HepG2 (cell line): ENCODE results near the gene TLR3. TPM values are rescaled to one million over a fixed set of nuclear protein-coding genes. Genes with fewer than 3 reads are reported as not detected.
A peak's percentile ranks its signal among the peaks of the same experiment; 100 is the strongest.

Experiments
- ATAC-seq: fragments of 200-7000 bp; cut with Tn5 transposase; 3 replicates; pipeline ENCODE4 v1.9.1; 2020; ENCODE audit warnings: mild to moderate bottlenecking, moderate library complexity
- BruUV-seq: library from RNA; stranded (reverse); fragments of 400-500 nt; replicated peaks from 2 replicates; lab custom pipeline; 2021; lab: Mats Ljungman, UMichigan
- CTCF ChIA-PET: fragments of 300-600 bp; formaldehyde crosslinking; extraction: SDS; loops from one replicate; lab custom pipeline; 2021; ENCODE audit warnings: low total read pairs, inconsistent platforms, low intra/inter-chr PET ratio; lab: Yijun Ruan, JAX
- POLR2A ChIA-PET: fragments of 350-600 bp; sonication (Branson Sonifier 250); formaldehyde crosslinking; loops from one replicate; lab custom pipeline; 2020; ENCODE audit warnings: antibody characterized with exemption, inconsistent platforms; lab: Yijun Ruan, JAX
- DNase-seq: peaks from one replicate; pipeline ENCODE4 v3.0.0-alpha.2; 2015; ENCODE audit warnings: low spot score
- FAIRE-seq: peaks from 3 replicates; lab custom pipeline; 2011; peaks lifted over from hg19 to GRCh38; lab: Jason Lieb, UNC
- H2AFZ ChIP-seq: one replicate; pipeline ENCODE4 v1.6.1; 2011; ENCODE audit warnings: low read length, inconsistent platforms
- H3K27ac ChIP-seq: fragments of 300-600 bp; 3 replicates; pipeline ENCODE4 v1.8.0; 2011; ENCODE audit warnings: mixed run types, mild to moderate bottlenecking, mixed read lengths, low read length, inconsistent platforms; ENCODE audit not compliant: insufficient read depth; ENCODE audit errors: extremely low read length
- H3K27me3 ChIP-seq, 2 experiments: fragments of 200-600 bp in 1 of 2; 2 replicates in 1 of 2; 3 replicates in 1 of 2; pipeline versions ENCODE4 v1.6.0 to v1.8.0; 2011; ENCODE audit warnings: low read length in 2 of 2, mild to moderate bottlenecking in 2 of 2, moderate library complexity in 2 of 2, inconsistent platforms in 1 of 2; ENCODE audit not compliant: insufficient read depth in 2 of 2, control insufficient read depth in 1 of 2
- H3K36me3 ChIP-seq, 2 experiments: fragments of 200-600 bp in 1 of 2; replicated peaks in 1 of 2; 2 replicates in 1 of 2; 3 replicates in 1 of 2; pipeline versions ENCODE4 v1.5.1 to v1.8.0; 2011; ENCODE audit warnings: low read length in 2 of 2, inconsistent platforms in 1 of 2; ENCODE audit not compliant: insufficient read depth in 2 of 2, control insufficient read depth in 1 of 2
- H3K4me1 ChIP-seq: 2 replicates; pipeline ENCODE4 v1.5.1; 2012; ENCODE audit warnings: low read length, inconsistent platforms; ENCODE audit not compliant: insufficient read depth
- H3K4me2 ChIP-seq: 2 replicates; pipeline ENCODE4 v1.6.0; 2011; ENCODE audit warnings: low read depth, low read length, inconsistent platforms
- H3K4me3 ChIP-seq, 3 experiments: fragments of 200-600 bp in 1 of 3; sonication (generic), shearing (Covaris generic) in 1 of 3; replicated peaks in 1 of 3; 2 replicates each; pipeline ENCODE4 v1.5.1; 2011 to 2016; ENCODE audit warnings: low read length in 3 of 3, inconsistent platforms in 2 of 3, low read depth in 2 of 3, mild to moderate bottlenecking in 2 of 3, control low read depth in 1 of 3, mixed read lengths in 1 of 3; ENCODE audit not compliant: insufficient read depth in 1 of 3
- H3K79me2 ChIP-seq: one replicate; pipeline ENCODE4 v1.6.1; 2011; ENCODE audit warnings: low read length, inconsistent platforms; ENCODE audit not compliant: insufficient read depth
- H3K9ac ChIP-seq: 2 replicates; pipeline ENCODE4 v1.6.0; 2011; ENCODE audit warnings: mild to moderate bottlenecking, low read depth, low read length, inconsistent platforms; ENCODE audit not compliant: insufficient read depth
- H3K9me3 ChIP-seq: 2 replicates; pipeline ENCODE4 v1.5.1; 2012; ENCODE audit warnings: mild to moderate bottlenecking, low read length
- H4K20me1 ChIP-seq: 2 replicates; pipeline ENCODE4 v1.6.0; 2011; ENCODE audit warnings: inconsistent platforms, mild to moderate bottlenecking, low read length, moderate library complexity; ENCODE audit not compliant: insufficient read depth
- AGO1 ChIP-seq: fragments of 200-400 bp; formaldehyde crosslinking; IDR thresholded peaks from 2 replicates; pipeline ENCODE4 v1.6.1; 2017; ENCODE audit warnings: mild to moderate bottlenecking, low read depth, low read length, moderate library complexity; ENCODE audit not compliant: poor library complexity, severe bottlenecking
- ELF4 ChIP-seq: sonication (generic); formaldehyde crosslinking; IDR thresholded peaks from 2 replicates; pipeline ENCODE4 v1.5.0; 2020; ENCODE audit warnings: missing genetic modification reagents, mild to moderate bottlenecking, moderate library complexity, borderline replicate concordance
- GABPA ChIP-seq, 2 experiments: IDR thresholded peaks; 2 replicates each; pipeline ENCODE4 v1.6.1; 2011 to 2016; ENCODE audit warnings: low read depth in 2 of 2, low read length in 1 of 2, missing biosample characterization in 1 of 2, missing genetic modification characterization in 1 of 2
- JARID2 ChIP-seq: sonication (generic); formaldehyde crosslinking; IDR thresholded peaks from 2 replicates; pipeline ENCODE4 v1.8.1; 2023; ENCODE audit warnings: missing genetic modification reagents, inconsistent platforms; ENCODE audit not compliant: insufficient replicate concordance
- NFYB ChIP-seq: sonication (generic); formaldehyde crosslinking; IDR thresholded peaks from 2 replicates; pipeline ENCODE4 v1.4.0; 2020; ENCODE audit warnings: missing genetic modification reagents
- PAF1 ChIP-seq: IDR thresholded peaks from 2 replicates; pipeline ENCODE4 v1.6.1; 2016; ENCODE audit warnings: missing genetic modification reagents, missing compliant biosample characterization
- SSRP1 ChIP-seq: IDR thresholded peaks from 2 replicates; pipeline ENCODE4 v1.6.1; 2016; ENCODE audit warnings: control low read depth
- TMF1 ChIP-seq: sonication (generic); formaldehyde crosslinking; IDR thresholded peaks from 2 replicates; pipeline ENCODE4 v1.8.1; 2022; ENCODE audit warnings: low read depth, missing genetic modification reagents
- ZNF263 ChIP-seq: sonication (generic); formaldehyde crosslinking; IDR thresholded peaks from 2 replicates; pipeline ENCODE4 v1.4.0; 2020; ENCODE audit warnings: missing genetic modification reagents
- ZNF646 ChIP-seq: sonication (generic); formaldehyde crosslinking; IDR thresholded peaks from 2 replicates; pipeline ENCODE4 v1.9.0; 2021; ENCODE audit warnings: mild to moderate bottlenecking, missing genetic modification reagents
- WGBS: methylation state at CpG from one replicate; pipeline ENCODE4 v1.1.6; 2017; ENCODE audit warnings: low lambda C conversion rate; 5-methylcytosine and 5-hydroxymethylcytosine counted together
- in situ Hi-C: cut with HindIII; loops from 2 replicates; pipeline ENCODE4 v1.10.0; 2017; ENCODE audit warnings: low pct_unique_long_range_greater_than_20kb; ENCODE audit not compliant: extremely low pct_ligation_motif_present
- intact Hi-C: fragments of 100-400 bp; cut with micrococcal nuclease; formaldehyde crosslinking; loops from one replicate; pipeline ENCODE4 v1.10.0; 2022; ENCODE audit not compliant: unreplicated experiment
- polyA plus RNA-seq, 8 experiments: library from polyadenylated mRNA; depleted of rRNA in 3 of 8; stranded (reverse) in 7 of 8; unstranded in 1 of 8; fragments of >200 nt; fragmentation: Illumina TruSeq in 4 of 8; extraction: Trizol in 4 of 8; gene quantifications; 2 replicates each; pipeline versions ENCODE4 v1.2.1 to v1.2.3, GENCODE V29; 2011 to 2016; ENCODE audit warnings: low read depth in 4 of 8, missing spikeins in 1 of 8, mixed read lengths in 1 of 8; ENCODE audit not compliant: insufficient read depth in 1 of 8
- total RNA-seq, 5 experiments: library from RNA; depleted of rRNA; stranded (reverse); fragments of >200 nt; fragmentation: Illumina TruSeq; extraction: Trizol; gene quantifications; 2 replicates each; pipeline ENCODE4 v1.2.3, GENCODE V29; 2016; ENCODE audit warnings: low read depth in 1 of 5
- TF ChIP-seq, protein P1 (sequence below): sonication (generic); formaldehyde crosslinking; IDR thresholded peaks from 2 replicates; pipeline ENCODE4 v1.4.0; 2020; ENCODE audit warnings: missing genetic modification reagents

Gene TLR3
- total and polyA plus RNA-seq, 2 of the 13 experiments (the other 11 are each of a cell fraction or from before 2014, with no cell fraction given): 0.11 to 0.38 TPM

- H3K79me2 ChIP-seq: no peaks in the 10 kb centered on the region
- ChIA-PET POLR2A (no interaction called here), CTCF (no interaction called here)
- H3K4me1 ChIP-seq: peaks cover 12% of the 10 kb centered on the region
- H3K9ac ChIP-seq: no peak overlapping the region
- ATAC-seq: peak; percentile 72
- peak overlapping the region; percentile 59 for H3K4me2 ChIP-seq
- BruUV-seq: no TSS peak
- H3K4me3 ChIP-seq: peak overlapping the region in 2 of 3 experiments; percentile 17 to 61; a peak in 1 of 6 replicates
- H2AFZ ChIP-seq: no peak overlapping the region
- H3K27me3 ChIP-seq: peaks cover 1 to 20% of the 10 kb centered on the region in 2 experiments; a peak in 4 of 5 replicates
- WGBS: 12% methylated on average over 11 of the region's 11 CpGs
- no peak for TF ChIP-seq PAF1
- TF ChIP-seq GABPA (IDR thresholded peaks at IDR 0.05; ENCODE audit: low read depth, low read length): no peak
- TF ChIP-seq GABPA (CRISPR knock-in tag; IDR thresholded peaks at IDR 0.05; ENCODE audit: low read depth): no peak
- TF ChIP-seq, protein P1, sequence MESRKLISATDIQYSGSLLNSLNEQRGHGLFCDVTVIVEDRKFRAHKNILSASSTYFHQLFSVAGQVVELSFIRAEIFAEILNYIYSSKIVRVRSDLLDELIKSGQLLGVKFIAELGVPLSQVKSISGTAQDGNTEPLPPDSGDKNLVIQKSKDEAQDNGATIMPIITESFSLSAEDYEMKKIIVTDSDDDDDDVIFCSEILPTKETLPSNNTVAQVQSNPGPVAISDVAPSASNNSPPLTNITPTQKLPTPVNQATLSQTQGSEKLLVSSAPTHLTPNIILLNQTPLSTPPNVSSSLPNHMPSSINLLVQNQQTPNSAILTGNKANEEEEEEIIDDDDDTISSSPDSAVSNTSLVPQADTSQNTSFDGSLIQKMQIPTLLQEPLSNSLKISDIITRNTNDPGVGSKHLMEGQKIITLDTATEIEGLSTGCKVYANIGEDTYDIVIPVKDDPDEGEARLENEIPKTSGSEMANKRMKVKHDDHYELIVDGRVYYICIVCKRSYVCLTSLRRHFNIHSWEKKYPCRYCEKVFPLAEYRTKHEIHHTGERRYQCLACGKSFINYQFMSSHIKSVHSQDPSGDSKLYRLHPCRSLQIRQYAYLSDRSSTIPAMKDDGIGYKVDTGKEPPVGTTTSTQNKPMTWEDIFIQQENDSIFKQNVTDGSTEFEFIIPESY (CRISPR knock-in tag): no peak
- TF ChIP-seq NFYB (CRISPR knock-in tag): no peak
- TF ChIP-seq ZNF263: no peak
- TF ChIP-seq AGO1: no peak
- TF ChIP-seq ZNF646 (CRISPR knock-in tag): no peak
- TF ChIP-seq TMF1 (CRISPR knock-in tag): no peak
- no peak for TF ChIP-seq SSRP1 (CRISPR knock-in tag)
- TF ChIP-seq JARID2: no peak
- no peak for TF ChIP-seq ELF4 (CRISPR knock-in tag)
- intact Hi-C loops: no loop called here
- no peak overlapping the region for H3K27ac ChIP-seq
- no peaks in the 10 kb centered on the region for H3K36me3 ChIP-seq
- H3K9me3 ChIP-seq: no peaks in the 10 kb centered on the region
- in situ Hi-C loops: no loop called here
- no peak for DNase-seq
- H4K20me1 ChIP-seq: no peaks in the 10 kb centered on the region
- FAIRE-seq: no peak
These were observed 10.2 kb downstream of the TLR3 start for GRCh38 chr4:186078981-186079638.
